DMS 273 (cell line): ENCODE results near the gene PPOX.

Experiments
- DNase-seq: peaks from one replicate; lab custom pipeline; 2025; ENCODE audit not compliant: unreplicated experiment; lab: John Stamatoyannopoulos, UW

PPOX gene

GRCh38 chr1:161220002-161220401, 53.8 kb downstream of the PPOX start:
- DNase-seq: no peak
